Measurements from ENCODE around the gene SYPL2. TPM values are rescaled to one million over a fixed set of nuclear protein-coding genes. Genes with fewer than 3 reads are reported as not detected.
"Not testable (repeated sequence)": the region's sequence is repeated elsewhere in the genome, so short reads cannot be mapped to it uniquely, and the experiment has no call there.

Gene SYPL2
- total RNA-seq, 5 donors from 2014 or later (not counting 1 experiment from before 2014, with no cell fraction given) = 0.09 to 0.13 (median 0.11) TPM; not detected in 1

GRCh38 chr1:109468061-109468460, 1.7 kb downstream of the SYPL2 start:
- peaks cover 0 to 14% of the 10 kb centered on the region in 2 experiments for H3K4me1 ChIP-seq (ENCODE audit: control insufficient read depth in 1 of 2, extremely low read depth in 1 of 2, insufficient read depth in 2 of 2, low read length in 2 of 2)
- H3K27ac Mint-ChIP-seq = no peak overlapping the region
- peak overlapping the region in 2 of 3 donors; percentile 59 to 74 for H3K4me3 Mint-ChIP-seq
- CTCF ChIA-PET = no interaction called here
- no peak for DNase-seq
- H3K4me3 ChIP-seq (ENCODE audit: control insufficient read depth in 1 of 2, extremely low read depth in 1 of 2, low read length in 1 of 2) = no peak overlapping the region
- H3K27me3 ChIP-seq (replicated peaks in 1 of 2; ENCODE audit: control insufficient read depth in 2 of 2, extremely low read depth in 1 of 2, insufficient read depth in 2 of 2, low read length in 1 of 2) = peaks cover 15 to 66% of the 10 kb centered on the region in 2 experiments
- peaks cover 47 to 67% of the 10 kb centered on the region in 2 donors for H3K27me3 Mint-ChIP-seq
- 100% methylated on average over 1 of the region's 1 CpG for WGBS (ENCODE audit: insufficient coverage)
- POLR2A ChIA-PET = no interaction called here
- no peaks in the 10 kb centered on the region for H3K9me3 ChIP-seq
- no peaks in the 10 kb centered on the region for H3K36me3 Mint-ChIP-seq
- no peak for ATAC-seq (replicated peaks in 1 of 4)
- no peak overlapping the region for H3K27ac ChIP-seq (ENCODE audit: low read length)
- H3K36me3 ChIP-seq (ENCODE audit: control insufficient read depth in 2 of 2, extremely low read depth in 1 of 2, insufficient read depth in 1 of 2, low read length in 1 of 2) = no peaks in the 10 kb centered on the region
- peaks cover 0 to 9% (median 8%) of the 10 kb centered on the region in 3 donors for H3K4me1 Mint-ChIP-seq
- no peaks in the 10 kb centered on the region for H3K9me3 Mint-ChIP-seq

- no peaks in the 10 kb centered on the region for H3K9me3 Mint-ChIP-seq
- Histone ChIP-seq H3K27me3 (replicated peaks in 1 of 2; ENCODE audit: control insufficient read depth in 2 of 2, extremely low read depth in 1 of 2, insufficient read depth in 2 of 2, low read length in 1 of 2) (peaks cover 15 to 66% of the 10 kb centered on the region in 2 experiments), H3K9me3 (no peaks in the 10 kb centered on the region), H3K4me3 (ENCODE audit: control insufficient read depth in 1 of 2, extremely low read depth in 1 of 2, low read length in 1 of 2) (no peak overlapping the region), H3K36me3 (ENCODE audit: control insufficient read depth in 2 of 2, extremely low read depth in 1 of 2, insufficient read depth in 1 of 2, low read length in 1 of 2) (no peaks in the 10 kb centered on the region), H3K4me1 (ENCODE audit: control insufficient read depth in 1 of 2, extremely low read depth in 1 of 2, insufficient read depth in 2 of 2, low read length in 2 of 2) (peaks cover 0 to 14% of the 10 kb centered on the region in 2 experiments), H3K27ac (ENCODE audit: low read length) (no peak overlapping the region)
- 0% methylated on average over 2 of the region's 2 CpGs for WGBS (ENCODE audit: insufficient coverage)
- H3K4me1 Mint-ChIP-seq = peaks cover 0 to 9% (median 8%) of the 10 kb centered on the region in 3 donors
- no peaks in the 10 kb centered on the region for H3K36me3 Mint-ChIP-seq
- POLR2A ChIA-PET = no interaction called here
- ATAC-seq (replicated peaks in 1 of 4) = peak in 1 of 4 experiments; percentile 59
- no peak overlapping the region for H3K4me3 Mint-ChIP-seq
- H3K27ac Mint-ChIP-seq = no peak overlapping the region
- no peak for DNase-seq
- CTCF ChIA-PET = interaction anchor here (0.7 to 1.4 kb wide), 3 partner anchors 15 to 47 kb away, joined by 3 to 7 read pairs (median 6); partner anchors contain the start of gene ATXN7L2 (in 1 of the 2)
- peaks cover 48 to 69% of the 10 kb centered on the region in 2 donors for H3K27me3 Mint-ChIP-seq
Observed at GRCh38 chr1:109468903-109469302, 2.6 kb downstream of the SYPL2 start.

- no peaks in the 10 kb centered on the region for H3K9me3 Mint-ChIP-seq
- H3K27ac Mint-ChIP-seq = no peak overlapping the region
Observed at GRCh38 chr1:109470245-109470644, 3.9 kb downstream of the SYPL2 start.

GRCh38 chr1:109472779-109473178, 6.4 kb downstream of the SYPL2 start:
- 80% methylated on average over 2 of the region's 3 CpGs for WGBS (ENCODE audit: insufficient coverage)

More at GRCh38 chr1:109470245-109470644, 3.9 kb downstream of the SYPL2 start:
- no peaks in the 10 kb centered on the region for H3K9me3 ChIP-seq
- peaks cover 13 to 61% of the 10 kb centered on the region in 2 experiments for H3K27me3 ChIP-seq (replicated peaks in 1 of 2; ENCODE audit: control insufficient read depth in 2 of 2, extremely low read depth in 1 of 2, insufficient read depth in 2 of 2, low read length in 1 of 2)
- Mint-ChIP-seq H3K4me3 (no peak overlapping the region), H3K4me1 (peaks cover 0 to 9% (median 8%) of the 10 kb centered on the region in 3 donors), H3K27me3 (peaks cover 39 to 58% of the 10 kb centered on the region in 2 donors), H3K36me3 (no peaks in the 10 kb centered on the region)
- WGBS (ENCODE audit: insufficient coverage) = 37% methylated on average over 2 of the region's 6 CpGs
- no peaks in the 10 kb centered on the region for H3K36me3 ChIP-seq (ENCODE audit: control insufficient read depth in 2 of 2, extremely low read depth in 1 of 2, insufficient read depth in 1 of 2, low read length in 1 of 2)
- ChIA-PET POLR2A (interaction anchor here (0.6 to 0.7 kb wide), 2 partner anchors 21 to 371 kb away, joined by 4 to 7 read pairs; no protein-coding TSS in a partner anchor), CTCF (interaction anchor here in 1 of 2 donors (1.4 kb wide), 1 partner anchor 14 kb away, joined by 7 read pairs; the partner anchor contains the start of gene ATXN7L2)
- no peak for DNase-seq
- peaks cover 0 to 14% of the 10 kb centered on the region in 2 experiments for H3K4me1 ChIP-seq (ENCODE audit: control insufficient read depth in 1 of 2, extremely low read depth in 1 of 2, insufficient read depth in 2 of 2, low read length in 2 of 2)
- no peak overlapping the region for H3K4me3 ChIP-seq (ENCODE audit: control insufficient read depth in 1 of 2, extremely low read depth in 1 of 2, low read length in 1 of 2)
- no peak for ATAC-seq (replicated peaks in 1 of 4)
- H3K27ac ChIP-seq (ENCODE audit: low read length) = no peak overlapping the region

GRCh38 chr1:109473284-109474057, 7.1 kb downstream of the SYPL2 start:
- not testable (repeated sequence) for H3K4me3 ChIP-seq (ENCODE audit: control insufficient read depth in 1 of 2, extremely low read depth in 1 of 2, low read length in 1 of 2); ATAC-seq (replicated peaks in 1 of 4); H3K4me3 Mint-ChIP-seq; H3K36me3 ChIP-seq (ENCODE audit: control insufficient read depth in 2 of 2, extremely low read depth in 1 of 2, insufficient read depth in 1 of 2, low read length in 1 of 2); H3K9me3 Mint-ChIP-seq; H3K27ac Mint-ChIP-seq; H3K4me1 Mint-ChIP-seq; DNase-seq; H3K9me3 ChIP-seq; H3K27ac ChIP-seq (ENCODE audit: low read length); H3K4me1 ChIP-seq (ENCODE audit: control insufficient read depth in 1 of 2, extremely low read depth in 1 of 2, insufficient read depth in 2 of 2, low read length in 2 of 2); H3K36me3 Mint-ChIP-seq
- ChIA-PET POLR2A (interaction anchor here in 1 of 2 donors (1.0 kb wide), 1 partner anchor 10 kb away, joined by 3 read pairs; the partner anchor contains the start of gene ATXN7L2), CTCF (interaction anchor here in 1 of 2 donors (0.7 kb wide), 1 partner anchor 17 kb away, joined by 3 read pairs; no protein-coding TSS in a partner anchor)
- peaks cover 38 to 54% of the 10 kb centered on the region in 2 donors for H3K27me3 Mint-ChIP-seq
- peaks cover 10 to 60% of the 10 kb centered on the region in 2 experiments for H3K27me3 ChIP-seq (replicated peaks in 1 of 2; ENCODE audit: control insufficient read depth in 2 of 2, extremely low read depth in 1 of 2, insufficient read depth in 2 of 2, low read length in 1 of 2)
- 83% methylated on average over 1 of the region's 12 CpGs for WGBS (ENCODE audit: insufficient coverage)

More at GRCh38 chr1:109472779-109473178, 6.4 kb downstream of the SYPL2 start:
- no peaks in the 10 kb centered on the region for H3K9me3 Mint-ChIP-seq
- Histone ChIP-seq H3K4me3 (ENCODE audit: control insufficient read depth in 1 of 2, extremely low read depth in 1 of 2, low read length in 1 of 2) (no peak overlapping the region), H3K4me1 (ENCODE audit: control insufficient read depth in 1 of 2, extremely low read depth in 1 of 2, insufficient read depth in 2 of 2, low read length in 2 of 2) (peaks cover 0 to 1% of the 10 kb centered on the region in 2 experiments), H3K27me3 (replicated peaks in 1 of 2; ENCODE audit: control insufficient read depth in 2 of 2, extremely low read depth in 1 of 2, insufficient read depth in 2 of 2, low read length in 1 of 2) (peaks cover 13 to 59% of the 10 kb centered on the region in 2 experiments), H3K36me3 (ENCODE audit: control insufficient read depth in 2 of 2, extremely low read depth in 1 of 2, insufficient read depth in 1 of 2, low read length in 1 of 2) (no peaks in the 10 kb centered on the region), H3K27ac (ENCODE audit: low read length) (no peak overlapping the region), H3K9me3 (no peaks in the 10 kb centered on the region)
- ChIA-PET CTCF (interaction anchor here in 1 of 2 donors (0.7 kb wide), 1 partner anchor 1448 kb away, joined by 3 read pairs; no protein-coding TSS in a partner anchor), POLR2A (interaction anchor here in 1 of 2 donors (0.6 kb wide), 1 partner anchor 75 kb away, joined by 12 read pairs; the partner anchor contains the start of gene GNAI3)
- peaks cover 0 to 4% (median 2%) of the 10 kb centered on the region in 3 donors for H3K4me1 Mint-ChIP-seq
- H3K27me3 Mint-ChIP-seq = peaks cover 44 to 56% of the 10 kb centered on the region in 2 donors
- ATAC-seq (replicated peaks in 1 of 4) (no peak), DNase-seq (no peak)
- H3K36me3 Mint-ChIP-seq = peaks cover 4% of the 10 kb centered on the region
- H3K4me3 Mint-ChIP-seq = no peak overlapping the region
- no peak overlapping the region for H3K27ac Mint-ChIP-seq

GRCh38 chr1:109474697-109475096, 8.4 kb downstream of the SYPL2 start:
- 58% methylated on average over 1 of the region's 1 CpG for WGBS (ENCODE audit: insufficient coverage)
- no peak for DNase-seq
- H3K4me3 ChIP-seq (ENCODE audit: control insufficient read depth in 1 of 2, extremely low read depth in 1 of 2, low read length in 1 of 2) = no peak overlapping the region
- Mint-ChIP-seq H3K27ac (no peak overlapping the region), H3K4me3 (no peak overlapping the region), H3K27me3 (peaks cover 39 to 64% of the 10 kb centered on the region in 2 donors), H3K36me3 (peaks cover 4% of the 10 kb centered on the region), H3K4me1 (peaks cover 0 to 7% (median 3%) of the 10 kb centered on the region in 3 donors), H3K9me3 (no peaks in the 10 kb centered on the region)
- H3K27me3 ChIP-seq (replicated peaks in 1 of 2; ENCODE audit: control insufficient read depth in 2 of 2, extremely low read depth in 1 of 2, insufficient read depth in 2 of 2, low read length in 1 of 2) = peaks cover 7 to 63% of the 10 kb centered on the region in 2 experiments
- no peaks in the 10 kb centered on the region for H3K36me3 ChIP-seq (ENCODE audit: control insufficient read depth in 2 of 2, extremely low read depth in 1 of 2, insufficient read depth in 1 of 2, low read length in 1 of 2)
- ATAC-seq (replicated peaks in 1 of 4) = no peak
- CTCF ChIA-PET = no interaction called here
- POLR2A ChIA-PET = no interaction called here
- H3K27ac ChIP-seq (ENCODE audit: low read length) = no peak overlapping the region
- H3K9me3 ChIP-seq = no peaks in the 10 kb centered on the region
- peaks cover 0 to 6% of the 10 kb centered on the region in 2 experiments for H3K4me1 ChIP-seq (ENCODE audit: control insufficient read depth in 1 of 2, extremely low read depth in 1 of 2, insufficient read depth in 2 of 2, low read length in 2 of 2)

Data from T-cell (primary cell).